ENCODE measurements around the gene ZNF266.
A peak's percentile ranks its signal among the peaks of the same experiment; 100 is the strongest.

ZNF266 gene

DNA sequence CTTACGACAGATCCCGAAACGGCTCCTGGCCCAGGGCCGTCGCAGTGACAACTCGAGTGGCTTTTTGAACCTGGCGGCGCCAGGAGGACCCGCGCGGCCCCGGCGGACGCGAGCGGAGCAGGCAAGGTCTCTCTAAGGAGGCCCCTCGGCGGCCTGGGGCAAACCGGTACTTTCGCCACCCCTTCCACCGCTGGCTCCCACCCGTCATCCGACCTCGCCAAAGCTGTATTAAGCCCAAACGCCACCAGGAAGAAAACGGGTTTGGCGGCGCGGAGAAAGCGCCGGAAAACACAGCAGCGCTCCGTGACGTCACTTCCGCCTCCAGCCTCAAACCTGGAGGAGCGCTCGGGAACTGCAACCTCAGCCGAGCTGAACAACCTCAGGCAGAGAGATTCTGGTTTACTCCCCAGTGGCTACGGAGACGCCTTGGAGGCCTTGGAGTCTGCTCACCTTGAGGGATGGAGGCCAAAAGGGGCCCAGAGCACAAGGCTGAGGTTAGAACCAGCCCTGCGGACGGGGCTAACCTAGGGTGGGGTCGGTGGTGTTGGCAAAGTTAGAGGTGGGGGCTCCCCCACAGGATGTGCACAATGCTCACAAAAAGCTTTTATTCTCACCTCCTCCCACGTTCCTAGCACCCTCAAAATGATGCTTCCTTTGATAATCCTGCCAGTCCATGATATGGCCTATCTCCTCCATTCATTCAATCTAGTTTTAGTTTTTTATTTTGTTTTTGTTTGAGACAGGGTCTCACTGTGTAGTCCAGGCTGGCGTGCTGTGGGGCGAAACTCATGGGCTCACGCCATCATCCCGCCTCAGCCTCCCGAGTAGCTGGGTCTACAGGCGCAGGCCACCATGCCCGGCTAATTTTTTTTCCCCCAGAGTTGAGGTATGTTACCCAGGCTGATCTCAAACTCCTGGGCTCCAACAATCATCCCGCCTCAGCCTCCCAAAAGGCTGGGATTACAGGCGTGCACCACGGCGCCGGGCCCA is at the start of gene ZNF266:
ZNF266 (minus strand) TSS at position 295 of the 990 bp plus-strand sequence. CDS start 15,484 bp downstream, outside the sequence.
- peak; percentile 83 to 85 for DNase-seq (ENCODE audit: low read depth in 2 of 2, low spot score in 1 of 2)

- no peak for DNase-seq (ENCODE audit: low read depth in 2 of 2, low spot score in 1 of 2)
These were observed 49.8 kb upstream of the ZNF266 start for GRCh38 chr19:9485140-9485539.

DNA sequence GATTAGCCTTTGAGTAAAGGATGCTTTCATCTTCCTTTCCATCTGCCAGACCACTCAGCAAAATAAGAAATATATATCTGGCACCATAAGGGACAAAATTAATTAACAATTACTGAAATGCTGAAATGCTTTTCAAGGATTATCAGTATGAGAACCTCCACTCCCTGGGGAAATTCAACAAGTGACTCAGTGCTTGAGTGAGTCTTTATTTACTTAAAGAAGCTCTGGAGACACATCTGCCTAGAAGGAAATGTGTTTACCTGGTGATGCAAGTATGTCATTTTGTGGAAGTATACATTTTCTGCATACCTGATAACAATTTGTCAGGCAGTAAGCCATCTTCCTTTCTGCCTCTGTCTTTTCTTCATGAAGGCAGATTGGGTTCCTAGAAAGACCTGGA is 39.6 kb upstream of the ZNF266 start:
- DNase-seq (ENCODE audit: low read depth in 2 of 2, low spot score in 1 of 2): no peak

- no peak for DNase-seq (ENCODE audit: low read depth in 2 of 2, low spot score in 1 of 2)
These were observed 31.8 kb upstream of the ZNF266 start for GRCh38 chr19:9467161-9467560.

- DNase-seq (ENCODE audit: low read depth in 2 of 2, low spot score in 1 of 2): no peak
These were observed 26.6 kb upstream of the ZNF266 start for GRCh38 chr19:9461938-9462337.

- DNase-seq (ENCODE audit: low read depth in 2 of 2, low spot score in 1 of 2): no peak
These were observed 20.8 kb upstream of the ZNF266 start for GRCh38 chr19:9456018-9456689.

DNA sequence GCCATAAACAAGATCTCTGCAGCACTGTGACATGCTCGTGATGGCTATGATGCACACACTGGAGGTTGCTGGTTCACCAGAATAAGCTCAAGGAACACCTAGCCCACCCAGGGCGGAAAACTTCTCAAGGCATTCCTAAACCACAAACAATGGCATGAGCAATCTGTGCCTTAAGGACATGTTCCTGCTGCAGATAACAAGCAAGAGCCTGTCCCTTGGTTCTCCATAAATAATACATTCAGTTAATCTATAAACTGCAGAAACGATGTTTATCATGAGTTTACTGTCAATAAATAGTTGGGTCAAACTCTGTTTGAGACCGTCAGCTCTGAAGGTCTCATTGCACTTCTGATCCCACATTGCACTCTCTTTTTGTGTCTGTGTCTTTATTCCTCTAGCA is 18.6 kb upstream of the ZNF266 start:
- DNase-seq (ENCODE audit: low read depth in 2 of 2, low spot score in 1 of 2): no peak

DNA sequence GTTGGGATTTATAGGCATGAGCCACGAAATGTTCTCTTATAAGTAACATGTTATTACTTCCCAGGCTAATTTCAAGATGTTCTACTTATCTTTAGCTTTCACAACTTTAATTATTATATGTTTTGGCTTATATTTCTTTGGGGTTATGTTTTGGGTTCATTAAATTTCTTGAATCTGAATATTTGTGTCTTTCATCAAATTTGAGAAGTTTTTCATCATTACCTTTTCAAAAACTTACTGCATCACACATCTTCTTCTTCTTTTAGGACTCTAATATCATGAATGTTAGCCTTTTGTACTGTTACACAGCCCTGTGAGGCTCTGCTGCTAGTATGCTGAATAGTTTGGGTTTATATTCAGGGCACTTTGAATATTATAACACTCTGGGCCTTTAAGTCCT is 9.7 kb upstream of the ZNF266 start:
- no peak for DNase-seq (ENCODE audit: low read depth in 2 of 2, low spot score in 1 of 2)

DNA sequence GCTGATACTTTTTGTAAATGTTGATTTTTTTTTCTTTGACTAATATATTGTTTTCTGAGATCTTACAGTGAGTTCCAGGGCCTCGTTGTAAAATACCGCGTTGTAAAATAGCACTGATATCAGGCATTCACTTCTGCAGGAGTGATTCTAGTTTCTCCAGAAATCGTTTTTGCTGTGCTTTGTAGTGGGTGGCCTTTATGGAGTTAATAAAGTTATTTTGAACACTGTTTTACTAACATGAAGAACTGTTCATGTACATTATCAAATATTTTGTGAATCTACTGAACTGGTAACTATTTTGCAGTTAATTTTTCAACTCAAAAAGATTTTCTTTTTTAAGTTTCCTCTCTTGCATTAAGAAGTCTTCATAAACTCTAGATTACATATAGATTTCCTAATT is 985 bp upstream of the ZNF266 start:
- no peak for DNase-seq (ENCODE audit: low read depth in 2 of 2, low spot score in 1 of 2)

GRCh38 chr19:9431475-9431874 is 3.9 kb downstream of the ZNF266 start:
- peak in 1 of 2 donors; percentile 35 for DNase-seq (ENCODE audit: low read depth in 2 of 2, low spot score in 1 of 2)

GRCh38 chr19:9430444-9430843 is 4.9 kb downstream of the ZNF266 start:
- DNase-seq (ENCODE audit: low read depth in 2 of 2, low spot score in 1 of 2): no peak

DNA sequence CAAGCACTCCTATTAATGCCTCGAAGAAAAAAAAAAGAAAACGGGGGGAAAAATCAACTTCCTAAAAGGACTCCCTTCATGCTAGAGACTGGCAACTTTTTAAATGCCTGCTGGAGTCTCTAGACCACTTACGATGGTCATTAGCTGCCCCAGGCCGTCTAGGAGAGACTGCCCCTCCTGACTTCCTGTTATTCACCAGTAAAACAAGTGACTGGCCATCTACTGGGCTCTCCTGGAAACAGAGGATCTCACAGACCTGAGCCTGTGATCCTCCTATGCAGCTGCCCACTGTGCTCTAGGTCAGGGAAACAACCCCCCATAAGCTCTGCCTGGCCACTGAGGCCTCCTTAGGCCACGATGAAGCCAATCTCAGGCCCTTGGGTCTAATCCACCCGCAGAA is 7.4 kb downstream of the ZNF266 start:
- DNase-seq (ENCODE audit: low read depth in 2 of 2, low spot score in 1 of 2): no peak

GRCh38 chr19:9413240-9413954 is 22.0 kb downstream of the ZNF266 start:
- no peak for DNase-seq (ENCODE audit: low read depth in 2 of 2, low spot score in 1 of 2)

- no peak for DNase-seq (ENCODE audit: low read depth in 2 of 2, low spot score in 1 of 2)
These were observed 27.5 kb downstream of the ZNF266 start for GRCh38 chr19:9407827-9408226.

- peak in 1 of 2 donors; percentile 6 for DNase-seq (ENCODE audit: low read depth in 2 of 2, low spot score in 1 of 2)
These were observed 28.5 kb downstream of the ZNF266 start for GRCh38 chr19:9406798-9407352.

DNA sequence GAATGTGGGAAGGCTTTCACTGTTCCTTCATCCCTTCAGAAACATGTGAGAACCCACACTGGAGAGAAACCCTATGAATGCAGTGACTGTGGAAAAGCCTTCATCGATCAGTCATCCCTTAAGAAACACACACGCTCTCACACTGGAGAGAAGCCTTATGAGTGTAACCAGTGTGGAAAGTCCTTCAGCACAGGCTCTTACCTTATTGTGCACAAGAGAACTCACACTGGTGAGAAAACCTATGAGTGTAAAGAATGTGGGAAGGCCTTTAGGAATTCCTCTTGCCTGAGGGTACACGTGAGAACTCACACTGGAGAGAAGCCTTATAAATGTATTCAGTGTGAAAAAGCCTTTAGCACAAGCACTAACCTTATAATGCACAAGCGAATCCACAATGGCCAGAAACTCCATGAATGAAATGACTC is 54.0 kb downstream of the ZNF266 start:
- no peak for DNase-seq (ENCODE audit: low read depth in 2 of 2, low spot score in 1 of 2)

- no peak for DNase-seq (ENCODE audit: low read depth in 2 of 2, low spot score in 1 of 2)
These were observed 64.4 kb downstream of the ZNF266 start for GRCh38 chr19:9370738-9371619.

DNA sequence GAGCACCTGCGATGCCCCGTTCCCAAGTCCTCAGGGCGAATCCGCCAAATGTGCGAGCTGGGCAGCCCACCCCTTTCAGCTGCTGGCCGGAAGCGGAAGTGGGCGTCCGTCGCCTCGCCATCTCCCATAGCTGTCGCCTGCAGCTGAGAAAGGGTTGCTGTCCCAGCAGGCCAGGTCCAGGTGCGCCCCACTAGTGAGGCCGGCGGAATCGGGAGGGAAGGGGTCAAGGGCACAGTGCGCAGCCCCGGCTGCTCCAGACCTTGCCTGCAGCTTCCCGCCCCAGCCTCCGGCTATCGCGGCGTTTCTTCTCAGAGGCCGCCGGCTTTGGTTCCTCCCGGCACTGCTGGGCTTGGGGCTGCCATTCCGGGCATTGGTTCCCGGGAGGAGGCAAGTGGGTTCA is 72.5 kb downstream of the ZNF266 start, which contains the start of gene ZNF177:
ZNF177 (plus strand) TSS at position 109 of the 400 bp plus-strand sequence. CDS start 15,299 bp downstream, outside the sequence.
- DNase-seq (ENCODE audit: low read depth in 2 of 2, low spot score in 1 of 2): no peak
